NCI-H2196 treated with DMSO at 0.1 percent for 48 hours (cell line): Measurements from ENCODE around the gene ABI1.
"Not testable (repeated sequence)": the region's sequence is repeated elsewhere in the genome, so short reads cannot be mapped to it uniquely, and the experiment has no call there.

ENCODE experiments used
- DNase-seq: peaks from one replicate; lab custom pipeline; 2025; ENCODE audit not compliant: unreplicated experiment; lab: John Stamatoyannopoulos, UW

ABI1 gene

GRCh38 chr10:26805567-26806245 lies 55.1 kb downstream of the ABI1 start:
- DNase-seq: no peak

- DNase-seq: no peak
Measured at GRCh38 chr10:26804418-26805393, 56.1 kb downstream of the ABI1 start.

DNA sequence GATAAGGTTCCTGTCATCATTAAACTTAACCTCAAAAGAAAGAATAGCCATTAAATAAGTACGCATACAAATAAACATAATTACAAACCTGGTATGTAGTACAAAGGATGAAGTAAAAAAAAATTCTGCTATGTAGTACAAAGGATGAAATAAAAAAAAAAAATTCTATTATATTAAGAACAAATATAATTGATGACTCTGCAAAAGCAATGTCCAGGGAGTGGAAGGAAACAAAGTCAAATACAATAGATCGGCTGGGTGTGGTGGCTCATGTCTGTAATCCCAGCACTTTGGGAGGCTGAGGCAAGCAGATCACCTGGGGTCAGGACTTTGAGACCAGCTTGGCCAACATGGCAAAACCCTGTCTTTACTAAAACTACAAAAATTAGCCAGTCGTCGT lies 56.9 kb downstream of the ABI1 start:
- DNase-seq: no peak

GRCh38 chr10:26802527-26802926 lies 58.2 kb downstream of the ABI1 start:
- DNase-seq: no peak

GRCh38 chr10:26801831-26802230 lies 58.9 kb downstream of the ABI1 start:
- no peak for DNase-seq

GRCh38 chr10:26801274-26801673 lies 59.5 kb downstream of the ABI1 start:
- DNase-seq: no peak

GRCh38 chr10:26800468-26800867 lies 60.3 kb downstream of the ABI1 start:
- DNase-seq: no peak

- DNase-seq: no peak
Measured at GRCh38 chr10:26799342-26799741, 61.4 kb downstream of the ABI1 start.

DNA sequence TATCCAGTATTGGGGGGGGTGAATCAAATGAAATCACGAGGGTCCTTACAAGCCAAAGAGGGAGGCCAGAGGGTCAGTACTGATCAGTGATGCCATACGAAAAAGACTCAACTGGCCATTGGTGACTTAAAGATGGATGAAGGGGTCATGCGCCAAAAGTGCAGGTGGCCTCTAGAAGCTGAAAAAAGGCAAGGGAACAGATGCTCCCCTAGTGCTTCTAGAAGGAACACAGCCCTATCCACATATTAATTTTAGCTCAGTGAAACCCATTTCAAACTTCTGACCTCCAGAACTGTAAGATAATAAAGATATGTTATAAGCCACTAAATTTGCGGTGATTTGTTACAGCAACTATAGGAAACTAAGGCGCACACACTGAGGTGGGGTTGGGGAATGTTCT lies 62.5 kb downstream of the ABI1 start:
- no peak for DNase-seq

DNA sequence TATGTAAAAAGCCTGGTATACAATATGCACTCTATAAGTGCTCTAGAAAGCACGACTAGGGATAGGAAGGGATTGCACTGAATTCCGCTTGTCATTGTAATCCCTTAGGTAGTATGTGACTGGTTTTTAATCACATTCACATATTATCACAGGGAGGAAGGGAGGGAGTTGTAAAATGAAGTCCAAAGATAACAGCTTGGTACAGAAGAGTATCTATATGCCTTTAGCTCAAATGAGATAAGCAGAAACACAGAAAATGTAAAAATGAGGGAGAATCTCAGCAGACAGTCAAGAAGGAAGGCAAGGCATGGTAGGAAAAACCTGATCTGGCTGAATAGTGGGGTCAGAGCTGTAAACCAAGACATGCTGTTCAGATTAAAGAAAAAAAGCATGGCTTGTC lies 63.4 kb downstream of the ABI1 start:
- DNase-seq: no peak

GRCh38 chr10:26792758-26793495 lies 67.8 kb downstream of the ABI1 start:
- no peak for DNase-seq

GRCh38 chr10:26790221-26790995 lies 70.3 kb downstream of the ABI1 start:
- no peak for DNase-seq

GRCh38 chr10:26789779-26790178 lies 71.0 kb downstream of the ABI1 start:
- DNase-seq: not testable (repeated sequence)

DNA sequence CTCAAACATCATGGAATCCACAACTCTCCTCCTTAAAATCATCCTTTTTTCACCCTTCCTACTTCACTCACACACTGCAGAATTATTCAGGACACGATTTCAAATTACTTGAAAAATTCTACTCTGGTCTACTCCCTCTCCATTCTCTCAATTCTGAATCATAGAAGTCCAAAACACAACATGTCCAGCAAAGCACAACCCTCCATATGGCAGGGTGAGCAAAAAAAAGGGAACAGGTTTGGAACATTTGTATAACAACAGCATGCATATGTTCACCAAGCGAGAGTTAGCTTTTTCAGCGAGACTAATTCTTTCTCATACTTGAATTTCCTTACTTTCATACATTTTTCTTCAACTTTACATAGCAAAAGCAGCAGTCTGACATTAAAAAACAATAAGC lies 73.4 kb downstream of the ABI1 start:
- no peak for DNase-seq

- DNase-seq: no peak
Measured at GRCh38 chr10:26781797-26782196, 79.0 kb downstream of the ABI1 start.

DNA sequence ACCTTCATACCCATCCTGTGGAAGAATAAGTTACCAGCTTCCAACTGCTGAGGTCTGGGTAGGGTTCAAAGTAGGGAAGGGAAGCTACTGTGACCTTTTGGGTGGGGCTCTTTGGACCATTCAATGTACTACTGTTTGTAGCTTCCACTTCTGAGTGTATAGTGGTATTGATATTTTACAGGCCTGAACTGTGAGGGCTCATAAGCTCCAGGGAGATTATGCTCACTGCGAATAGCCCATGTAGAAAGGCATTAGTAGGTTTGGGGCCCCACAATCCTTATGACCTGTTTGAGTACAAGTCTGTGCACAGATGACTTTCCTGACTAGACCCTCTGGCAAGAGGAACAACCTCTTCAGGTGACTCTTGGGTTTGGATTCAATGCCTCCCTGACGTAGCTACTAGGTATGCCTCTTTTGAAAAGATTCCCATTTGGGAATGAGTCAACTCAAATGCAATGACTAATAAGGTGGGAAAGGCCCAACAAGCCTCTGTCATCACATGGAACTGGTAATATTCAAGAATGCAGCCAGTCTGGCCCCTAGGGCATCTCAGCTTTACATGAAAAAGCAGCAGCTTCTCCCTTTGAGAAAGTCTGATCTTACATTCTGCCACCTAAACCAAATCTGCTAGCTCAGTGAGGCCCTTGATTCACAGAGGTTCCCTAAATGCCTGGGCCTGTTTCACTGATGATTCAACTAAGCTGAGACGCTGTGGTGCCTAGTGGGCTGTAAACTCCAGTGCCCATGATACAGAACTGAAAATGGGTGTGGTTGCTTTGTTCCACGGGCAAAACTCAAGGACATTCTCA lies 79.8 kb downstream of the ABI1 start:
- DNase-seq: no peak

- no peak for DNase-seq
Measured at GRCh38 chr10:26780106-26780792, 80.5 kb downstream of the ABI1 start.

GRCh38 chr10:26779176-26779860 lies 81.4 kb downstream of the ABI1 start:
- no peak for DNase-seq

GRCh38 chr10:26777686-26778085 lies 83.1 kb downstream of the ABI1 start:
- no peak for DNase-seq
